ENCODE data around the gene RDH11. TPM values are rescaled to one million over a fixed set of nuclear protein-coding genes. Genes with fewer than 3 reads are reported as not detected.
"Not testable (repeated sequence)": the region's sequence is repeated elsewhere in the genome, so short reads cannot be mapped to it uniquely, and the experiment has no call there.

RDH11 gene, protein sequence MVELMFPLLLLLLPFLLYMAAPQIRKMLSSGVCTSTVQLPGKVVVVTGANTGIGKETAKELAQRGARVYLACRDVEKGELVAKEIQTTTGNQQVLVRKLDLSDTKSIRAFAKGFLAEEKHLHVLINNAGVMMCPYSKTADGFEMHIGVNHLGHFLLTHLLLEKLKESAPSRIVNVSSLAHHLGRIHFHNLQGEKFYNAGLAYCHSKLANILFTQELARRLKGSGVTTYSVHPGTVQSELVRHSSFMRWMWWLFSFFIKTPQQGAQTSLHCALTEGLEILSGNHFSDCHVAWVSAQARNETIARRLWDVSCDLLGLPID
- 69.5 TPM for polyA plus RNA-seq (2013, experiment 1 of 2; ENCODE audit: insufficient read length)
- polyA plus RNA-seq (2013, experiment 2 of 2; ENCODE audit: insufficient read length): 67.0 TPM

DNA sequence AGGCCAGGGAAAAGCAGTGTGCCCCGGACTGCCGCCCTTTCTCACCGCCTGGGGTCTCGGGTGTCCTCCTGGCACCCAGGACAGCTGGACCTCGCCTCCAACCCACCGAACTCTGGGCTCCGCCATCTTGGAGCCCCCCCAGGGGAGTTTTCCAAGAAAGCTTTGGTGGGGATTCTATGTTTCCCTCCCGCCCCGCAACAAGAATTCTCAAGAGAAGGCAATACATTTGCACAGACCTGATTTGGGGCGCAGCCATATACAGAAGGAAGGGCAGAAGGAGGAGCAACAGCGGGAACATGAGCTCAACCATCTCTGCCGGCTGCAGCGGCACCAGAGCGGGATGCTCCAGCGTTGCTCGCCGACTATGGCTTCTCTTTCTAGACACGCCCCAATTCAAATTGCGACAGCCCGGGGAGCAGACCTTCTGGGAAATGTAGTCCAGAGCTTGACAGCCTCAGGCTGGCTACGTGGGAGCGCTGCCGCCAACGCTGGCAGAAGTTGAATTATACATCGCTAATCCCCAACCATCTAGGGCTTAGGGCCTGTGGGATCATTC, at the start of gene RDH11:
RDH11 (minus strand) TSS at position 371 of the 556 bp plus-strand sequence; CDS start at position 310, 61 bp downstream.
- peak; percentile 94 for DNase-seq

DNA sequence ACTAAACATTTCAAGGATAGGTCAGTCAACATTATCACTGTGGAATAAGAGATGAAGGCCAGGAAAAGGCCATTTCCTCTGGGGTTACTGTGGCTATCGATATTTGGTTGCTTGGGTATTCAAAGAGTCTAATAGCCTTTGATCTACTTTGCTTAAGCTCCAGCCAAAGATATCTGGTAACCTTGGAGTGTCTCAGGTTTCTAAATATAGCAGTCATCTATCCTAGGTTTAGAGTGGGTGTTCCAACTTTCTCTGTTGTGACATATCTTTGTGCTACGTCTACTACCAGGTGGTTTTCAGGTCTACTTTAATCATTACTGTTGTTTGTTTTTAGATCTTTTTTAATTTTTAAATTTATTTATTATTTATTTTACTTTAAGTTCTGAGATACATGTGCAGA, 48.5 kb upstream of the RDH11 start:
- DNase-seq: no peak

DNA sequence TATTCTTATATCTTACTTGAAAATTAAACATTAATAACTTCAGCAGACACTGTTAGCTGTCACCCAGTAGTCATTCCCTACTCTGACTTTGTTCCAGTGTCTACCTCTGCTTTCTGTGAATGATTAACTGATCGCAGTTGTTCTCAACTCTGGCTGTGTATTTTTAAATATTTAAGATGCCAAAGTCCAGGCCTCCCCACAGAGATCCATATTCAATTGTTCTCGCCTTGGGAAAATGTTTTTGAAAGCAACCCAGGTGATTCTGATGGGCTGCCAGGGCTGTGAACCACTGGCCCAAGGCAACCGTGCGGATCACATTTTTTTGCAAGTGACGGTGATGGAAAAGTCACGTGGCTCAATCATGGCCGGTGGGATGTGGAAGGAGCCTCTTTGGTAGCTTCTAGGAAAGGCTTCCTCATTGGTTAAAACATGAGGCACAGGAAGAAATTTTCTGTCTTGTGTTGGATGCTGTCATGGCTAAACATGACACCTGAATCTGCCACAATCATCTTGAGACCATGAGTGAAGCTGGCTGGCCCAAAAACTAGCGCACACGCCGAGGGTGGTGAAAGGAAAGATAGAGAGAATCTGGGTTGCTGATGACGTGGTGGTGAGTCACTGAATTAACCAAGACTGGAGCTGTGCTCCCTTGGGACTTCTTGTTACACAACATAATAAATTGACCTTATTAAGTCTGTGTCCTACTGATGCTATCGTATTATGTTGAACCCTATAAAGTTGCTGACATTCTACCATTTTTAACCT, 43.4 kb upstream of the RDH11 start:
- peak; percentile 92 for DNase-seq

DNA sequence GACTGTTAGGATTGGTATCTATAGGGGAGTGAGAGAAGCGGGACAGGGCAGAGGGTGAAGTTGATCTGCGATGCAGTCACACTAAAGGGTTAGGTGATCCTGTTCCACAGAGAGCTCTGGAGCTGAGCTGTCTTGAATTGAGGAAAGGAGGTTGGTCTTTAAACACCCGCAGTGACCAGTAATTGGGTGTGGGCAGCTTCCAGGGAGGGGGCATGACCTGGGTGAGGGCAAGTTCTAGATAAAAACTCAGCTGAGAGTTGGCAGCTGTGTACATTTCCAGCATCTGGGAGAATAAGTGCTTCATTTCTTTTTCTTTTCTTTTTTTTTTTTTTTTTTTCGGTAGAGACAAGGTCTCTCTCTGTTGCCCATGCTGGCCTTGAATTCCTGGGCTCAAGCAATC, 41.2 kb upstream of the RDH11 start:
- no peak for DNase-seq

DNA sequence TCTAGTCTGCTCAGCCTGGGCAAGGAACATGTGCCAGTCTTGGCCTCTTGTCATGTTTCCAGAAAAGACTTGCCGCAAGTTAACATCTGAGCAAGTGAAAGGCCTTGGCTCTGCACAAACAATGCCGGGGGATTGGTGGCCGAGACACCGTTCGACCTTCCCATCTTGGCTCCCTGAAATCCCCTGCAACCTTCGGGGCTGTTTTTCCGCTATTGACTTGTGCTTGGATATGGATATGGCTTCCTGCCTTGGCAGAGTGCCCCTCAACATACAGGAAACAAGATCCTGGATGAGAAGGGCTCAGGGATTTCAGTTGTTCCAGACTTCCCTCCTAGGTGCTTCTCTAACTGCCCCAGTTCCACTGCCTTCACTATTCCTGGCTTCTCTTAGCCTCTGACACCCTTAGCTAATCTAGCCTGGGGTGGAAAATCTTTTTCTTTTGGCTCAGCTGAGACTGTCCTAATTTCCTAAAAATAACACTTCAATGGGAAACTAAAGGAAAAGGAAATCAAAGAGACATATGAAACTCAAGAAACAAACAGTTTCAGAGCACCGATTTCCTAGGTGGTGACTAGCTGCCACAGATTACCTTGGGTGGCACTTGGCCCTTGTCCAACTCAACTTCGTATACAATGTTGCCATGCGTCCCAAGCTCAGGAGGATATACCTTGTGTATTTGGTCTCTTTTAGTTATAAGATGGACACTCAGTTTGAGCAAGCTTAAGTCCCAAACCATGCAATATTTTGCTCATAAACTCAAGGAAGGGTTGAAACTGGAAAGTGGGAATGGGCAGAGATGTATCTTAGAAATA, 40.0 kb upstream of the RDH11 start:
- no peak for DNase-seq

DNA sequence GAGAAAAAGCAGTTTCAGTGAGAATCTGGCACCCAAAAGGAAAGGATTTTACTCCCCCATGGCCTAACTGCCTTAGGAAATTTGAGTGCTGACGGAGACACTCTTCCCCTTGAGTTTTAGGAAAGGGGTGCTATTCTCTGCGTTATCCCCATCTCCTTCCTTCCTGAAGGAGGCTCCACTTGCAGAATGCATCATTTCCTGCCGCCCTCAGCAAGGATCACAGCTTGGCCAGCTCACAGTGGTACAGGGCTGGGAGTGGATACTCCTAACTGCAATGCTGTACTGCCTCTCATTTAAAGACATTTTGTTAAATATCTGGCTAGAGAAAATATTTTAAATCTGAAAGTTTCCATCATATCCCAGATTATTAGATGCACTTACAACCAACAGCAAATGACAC, 39.1 kb upstream of the RDH11 start:
- no peak for DNase-seq

DNA sequence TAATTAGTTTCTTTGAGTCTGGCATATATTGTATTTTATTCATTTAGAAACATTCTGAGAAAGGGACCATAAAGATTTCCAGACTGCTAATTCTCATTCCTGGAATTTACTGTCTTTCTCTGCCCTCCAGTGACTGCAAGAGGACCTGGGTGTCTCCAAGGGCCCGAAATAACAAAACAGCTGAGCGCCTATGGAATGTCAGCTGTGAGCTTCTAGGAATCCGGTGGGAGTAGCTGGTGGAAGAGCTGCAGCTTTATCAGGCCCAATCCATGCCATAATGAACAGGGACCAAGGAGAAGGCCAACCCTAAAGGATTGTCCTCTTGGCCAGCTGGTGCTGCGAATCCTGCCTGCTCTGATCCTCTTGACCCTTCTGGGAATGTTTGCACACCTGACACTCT, 38.1 kb upstream of the RDH11 start:
- DNase-seq: peak; percentile 9

DNA sequence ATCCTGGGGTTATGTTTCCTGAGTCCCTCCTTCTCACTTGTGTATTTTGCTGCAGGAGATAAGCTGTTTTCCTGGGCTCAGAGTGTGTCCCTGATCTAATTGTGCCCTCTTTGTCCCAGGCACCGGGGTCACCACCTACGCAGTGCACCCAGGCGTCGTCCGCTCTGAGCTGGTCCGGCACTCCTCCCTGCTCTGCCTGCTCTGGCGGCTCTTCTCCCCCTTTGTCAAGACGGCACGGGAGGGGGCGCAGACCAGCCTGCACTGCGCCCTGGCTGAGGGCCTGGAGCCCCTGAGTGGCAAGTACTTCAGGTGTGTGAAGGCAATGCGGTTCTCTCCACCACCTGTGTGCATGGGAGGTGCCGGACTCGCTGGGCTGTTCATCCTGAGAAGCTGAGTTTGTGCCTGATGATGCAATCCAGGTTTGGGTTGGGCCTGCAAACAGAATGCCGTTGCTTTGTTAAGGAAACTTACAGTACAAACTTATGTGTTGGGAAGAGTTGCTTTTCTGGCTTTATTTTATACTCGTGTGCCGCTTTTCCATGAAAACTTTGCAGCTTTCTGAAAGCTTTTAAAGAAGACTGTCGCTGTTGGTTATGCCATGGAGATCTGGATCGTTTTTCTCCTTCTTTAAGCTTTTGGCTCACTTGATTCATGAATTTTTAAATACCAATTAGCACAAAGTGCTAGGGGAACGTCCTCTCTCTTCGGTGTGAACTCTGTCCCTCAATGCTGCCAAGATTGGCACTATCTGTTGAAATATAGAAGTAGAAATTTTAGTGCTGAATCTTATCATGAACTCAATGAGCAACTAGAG, 33.7 kb upstream of the RDH11 start:
- no peak for DNase-seq

DNA sequence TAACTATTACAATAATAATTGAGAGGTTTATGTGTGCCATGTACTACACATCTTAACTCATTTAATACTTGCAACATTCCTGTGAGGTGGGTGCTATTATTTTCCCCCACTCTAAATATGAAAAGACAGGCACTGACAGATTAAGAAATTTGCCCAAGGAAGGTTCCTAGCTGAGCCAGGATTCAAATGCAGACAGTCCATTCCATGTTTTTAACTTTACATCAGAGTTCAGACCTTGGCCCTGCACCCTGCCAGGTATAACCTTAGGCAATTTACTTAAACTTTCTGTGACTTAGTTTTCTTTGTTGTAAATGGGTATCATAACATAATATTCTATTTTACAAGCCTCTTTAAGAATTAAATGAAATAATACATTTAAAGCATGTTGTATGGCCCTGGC, 32.7 kb upstream of the RDH11 start:
- DNase-seq: no peak

DNA sequence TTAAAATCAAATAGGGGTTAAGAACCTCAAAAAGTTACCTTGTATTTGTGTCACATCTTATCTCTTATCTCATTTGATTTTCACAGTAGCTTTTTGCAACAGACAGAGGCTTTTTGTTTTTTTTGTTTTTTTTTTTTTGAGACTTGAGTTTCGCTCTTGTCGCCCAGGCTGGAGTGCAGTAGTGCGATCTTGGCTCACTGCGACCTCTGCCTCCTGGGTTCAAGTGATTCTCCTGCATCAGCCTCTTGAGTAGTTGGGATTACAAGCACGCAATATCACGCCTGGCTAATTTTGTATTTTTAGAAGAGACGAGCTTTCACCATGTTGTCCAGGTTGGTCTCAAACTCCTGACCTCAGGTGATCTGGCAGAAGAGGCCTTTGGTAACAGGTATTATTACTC, 31.8 kb upstream of the RDH11 start:
- DNase-seq: no peak

DNA sequence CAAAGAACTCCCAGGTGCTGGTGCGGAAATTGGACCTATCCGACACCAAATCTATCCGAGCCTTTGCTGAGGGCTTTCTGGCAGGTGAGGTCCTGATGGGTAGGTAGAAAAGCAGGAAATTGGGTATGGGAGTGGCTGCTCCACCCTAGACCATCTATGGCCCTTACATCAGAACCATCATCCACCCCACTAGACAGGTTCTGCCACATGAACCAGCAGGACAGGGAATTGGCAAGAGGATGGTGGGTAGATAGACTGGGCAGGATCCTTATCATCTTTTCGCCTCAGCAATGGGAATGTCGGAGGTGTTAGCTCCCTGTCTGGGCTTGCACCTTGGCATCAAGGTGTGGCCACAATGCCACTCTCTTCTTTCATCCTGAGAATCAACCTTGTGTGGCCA, 29.6 kb upstream of the RDH11 start:
- no peak for DNase-seq

DNA sequence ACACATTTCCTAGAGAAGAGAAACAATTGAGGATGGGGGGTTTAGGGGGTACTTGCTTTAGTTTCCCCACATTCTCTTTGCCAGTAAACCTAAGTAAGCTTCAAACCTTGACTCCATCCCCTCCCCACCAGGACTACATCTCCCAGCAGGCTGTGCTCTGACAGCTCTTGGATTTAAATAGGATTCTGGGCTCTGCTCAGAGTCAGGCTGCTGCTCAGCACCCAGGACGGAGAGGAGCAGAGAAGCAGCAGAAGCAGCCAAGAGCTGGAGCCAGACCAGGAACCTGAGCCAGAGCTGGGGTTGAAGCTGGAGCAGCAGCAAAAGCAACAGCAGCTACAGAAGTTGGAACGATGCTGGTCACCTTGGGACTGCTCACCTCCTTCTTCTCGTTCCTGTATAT, 26.7 kb upstream of the RDH11 start:
- peak; percentile 5 for DNase-seq

DNA sequence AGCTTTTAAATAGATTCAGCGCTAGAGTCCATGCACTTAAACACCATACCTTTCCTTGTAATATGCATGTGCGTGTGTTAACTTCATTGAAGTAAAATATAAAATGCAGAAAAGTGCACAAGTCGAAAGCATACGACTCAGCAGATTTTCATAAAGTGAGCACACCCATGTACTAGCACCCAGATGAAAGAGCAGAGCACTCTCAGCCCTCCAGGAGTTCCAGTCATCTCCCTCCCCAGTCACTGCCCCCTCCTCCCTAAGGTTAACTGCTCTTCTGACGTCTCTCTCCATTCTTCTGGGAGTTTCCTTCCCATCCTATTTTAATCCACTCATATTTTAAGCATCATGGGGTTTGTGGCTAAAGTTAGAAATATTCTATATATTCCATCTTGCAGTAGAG, 26.3 kb upstream of the RDH11 start:
- no peak for DNase-seq

DNA sequence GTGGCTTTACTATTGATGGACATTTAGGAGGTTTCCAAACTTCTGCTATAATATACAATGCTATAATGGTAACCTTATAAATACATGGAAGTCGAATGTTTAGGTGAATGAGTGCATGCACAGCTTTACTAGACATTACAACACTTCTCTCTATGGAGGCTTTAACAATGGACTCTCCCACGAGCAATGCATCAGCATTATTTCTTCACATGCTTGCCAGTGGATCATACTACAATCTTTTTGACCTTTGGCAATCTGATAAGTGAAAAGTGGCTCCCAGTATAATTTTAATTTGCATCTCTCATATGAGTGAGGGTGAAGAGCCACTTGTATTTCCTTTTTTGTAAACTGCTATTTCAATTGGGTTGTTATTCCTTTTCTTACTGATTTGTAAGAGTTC, 24.3 kb upstream of the RDH11 start:
- DNase-seq: no peak

DNA sequence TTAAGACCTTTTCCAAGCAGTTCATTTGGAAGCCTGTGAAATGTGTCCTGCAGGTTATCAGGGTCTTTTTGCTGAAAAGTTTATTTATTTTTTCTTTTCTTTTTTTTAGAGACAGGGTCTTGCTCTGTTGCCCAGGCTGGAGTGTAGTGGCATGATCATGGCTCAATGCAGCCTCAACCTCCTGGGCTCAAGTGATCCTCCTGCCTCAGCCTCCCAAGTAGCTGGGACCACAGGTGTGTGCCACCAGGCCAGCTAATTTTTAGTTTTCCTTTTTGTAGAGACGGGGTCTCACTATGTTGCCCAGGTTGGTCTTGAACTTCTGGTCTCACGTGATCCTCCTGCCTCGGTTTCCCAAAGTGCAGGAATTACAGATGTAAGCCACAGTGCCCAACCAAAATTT, 23.8 kb upstream of the RDH11 start:
- DNase-seq: not testable (repeated sequence)

DNA sequence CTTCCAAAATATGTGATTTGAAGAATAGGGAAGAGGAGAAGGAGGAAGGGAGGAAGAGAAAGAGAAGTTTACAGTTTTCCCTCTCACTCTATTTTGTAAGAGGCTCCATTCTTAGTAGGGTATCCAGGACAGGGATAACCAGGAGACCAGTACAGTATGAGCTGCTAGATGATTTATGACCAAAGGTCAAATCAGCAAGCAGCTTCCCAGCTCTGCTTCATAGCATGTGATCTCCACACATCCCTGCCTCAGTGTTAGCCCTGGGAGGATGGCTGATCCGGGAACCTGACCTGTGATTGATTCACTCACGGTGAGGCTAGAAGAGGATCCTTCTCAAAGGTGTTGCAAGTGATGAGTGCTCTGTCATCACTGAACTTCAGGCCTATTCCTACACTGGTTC, 22.7 kb upstream of the RDH11 start:
- no peak for DNase-seq

DNA sequence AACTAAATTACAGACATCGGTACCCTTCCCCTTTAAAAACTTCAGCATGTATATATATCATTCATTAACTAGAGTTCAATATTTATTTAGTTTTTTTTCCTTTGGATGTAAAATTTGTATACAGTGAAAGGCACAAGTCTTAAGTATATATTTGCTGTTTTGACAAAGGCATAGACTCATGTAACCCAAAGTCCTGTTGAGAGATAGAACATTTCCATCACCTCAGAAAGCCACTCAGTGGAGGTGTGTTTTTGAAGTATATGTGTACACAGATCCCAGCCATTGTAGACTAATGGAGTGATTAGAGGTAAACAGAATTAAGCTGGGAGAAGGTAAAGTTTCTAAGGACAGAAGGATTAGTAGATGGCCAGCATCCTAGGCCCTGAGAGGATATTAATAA, 21.5 kb upstream of the RDH11 start:
- DNase-seq: no peak

DNA sequence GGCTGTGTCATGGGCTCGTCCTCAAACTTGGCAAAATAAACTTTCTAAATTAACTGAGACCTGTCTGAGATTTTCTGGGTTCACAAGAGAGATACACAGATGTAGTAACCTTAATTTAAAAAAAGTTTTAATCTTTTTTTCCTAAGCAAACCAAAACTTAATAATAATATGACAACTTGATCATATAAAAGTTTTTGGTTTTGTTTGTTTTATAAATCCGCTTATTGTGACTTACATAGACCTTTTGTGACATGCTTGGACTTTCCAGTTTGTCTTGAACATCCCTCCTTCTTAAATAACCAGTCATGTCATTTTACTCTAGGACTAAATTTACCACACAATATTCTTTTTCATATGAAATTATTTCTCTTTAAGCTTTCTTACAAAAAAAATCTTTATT, 14.6 kb upstream of the RDH11 start:
- no peak for DNase-seq

DNA sequence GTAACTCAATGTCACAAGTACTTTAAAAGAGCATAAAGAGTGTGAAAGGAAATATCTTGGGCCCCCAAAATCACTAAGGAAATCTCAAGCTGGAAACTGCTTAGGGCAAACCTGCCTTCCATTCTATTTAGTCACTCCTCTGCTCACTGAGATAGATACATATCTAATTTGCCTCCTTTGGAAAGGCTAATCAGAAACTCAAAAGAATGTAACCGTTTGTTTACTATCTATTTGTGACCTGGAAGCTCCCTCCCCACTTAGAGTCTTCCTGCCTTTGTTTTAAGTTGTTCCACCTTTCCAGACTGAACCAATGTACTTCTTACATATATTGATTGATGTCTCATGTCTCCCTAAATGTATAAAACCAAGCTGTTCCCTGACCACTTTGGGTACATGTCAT, 14.2 kb upstream of the RDH11 start:
- not testable (repeated sequence) for DNase-seq

DNA sequence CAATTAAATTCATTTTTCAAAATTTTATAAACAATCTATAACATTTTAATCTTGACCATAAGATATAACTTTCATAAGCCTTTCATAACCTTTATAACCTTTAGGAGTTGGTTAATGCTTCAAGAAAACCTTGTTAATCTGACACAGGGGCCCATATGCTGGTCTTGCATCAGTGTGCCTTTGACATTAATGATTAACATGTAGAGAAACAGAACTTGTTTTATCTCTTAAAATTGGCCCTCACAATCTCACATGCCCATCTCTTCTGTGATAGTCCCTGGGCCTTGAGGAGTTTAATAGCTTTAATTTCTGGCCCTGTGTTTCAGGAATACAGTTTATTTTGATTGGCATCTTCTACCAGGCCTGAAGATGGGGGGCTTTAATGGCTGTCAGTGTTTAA, 13.8 kb upstream of the RDH11 start:
- not testable (repeated sequence) for DNase-seq

DNA sequence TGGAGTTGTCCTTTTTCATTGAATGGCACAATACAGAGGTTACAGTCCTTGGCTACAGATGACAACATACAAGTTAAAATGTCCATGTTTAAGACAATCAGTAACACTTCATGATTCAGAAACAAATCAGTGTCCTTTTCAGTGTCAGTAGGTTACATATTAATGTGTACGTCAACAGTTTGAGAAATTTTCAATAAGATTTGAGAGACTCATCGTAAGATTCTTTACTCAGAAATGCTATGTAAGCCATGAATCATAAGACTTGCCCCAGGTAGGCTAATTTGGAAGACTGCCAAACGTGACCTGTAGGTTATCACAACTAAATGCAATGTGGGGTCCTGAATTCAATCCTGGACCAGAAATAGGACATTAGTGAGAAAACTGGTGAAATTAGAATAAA, 9.6 kb upstream of the RDH11 start:
- no peak for DNase-seq

DNA sequence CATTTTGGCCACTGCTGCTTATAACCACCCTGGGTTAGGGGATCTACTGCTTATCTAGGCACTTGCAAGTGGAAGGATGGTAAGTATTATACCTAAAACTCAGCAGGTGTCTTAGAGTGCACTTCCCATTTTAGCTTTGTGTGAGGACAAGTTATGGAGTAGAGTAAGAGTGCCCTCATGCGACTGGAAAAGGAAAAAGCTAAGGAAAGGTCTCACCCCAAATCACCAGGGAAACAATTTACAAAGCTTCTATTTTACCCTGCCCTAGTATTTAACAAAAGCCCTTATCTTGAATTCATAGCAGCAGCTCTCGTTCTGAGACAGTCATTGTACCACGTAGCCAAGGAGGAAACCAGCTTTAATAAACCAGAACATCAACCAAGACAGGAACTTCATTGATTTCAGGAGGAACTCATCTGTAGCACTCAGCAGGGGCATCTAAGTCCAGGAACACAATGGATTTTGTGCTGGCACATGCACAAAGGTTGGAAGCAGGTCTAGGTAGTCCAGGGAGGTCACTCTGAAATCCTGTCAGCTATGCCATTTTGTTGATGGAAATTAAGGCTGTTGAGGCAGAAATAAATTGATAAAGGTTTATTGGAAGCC, 9.0 kb upstream of the RDH11 start:
- peak; percentile 49 for DNase-seq
